ENCODE data around the gene CHST15. TPM values are rescaled to one million over a fixed set of nuclear protein-coding genes. Genes with fewer than 3 reads are reported as not detected.

CHST15 gene
- total RNA-seq, 1 experiment from 2014 or later = not detected

GRCh38 chr10:123965973-123966895, 127.2 kb downstream of the CHST15 start:
- no peak for DNase-seq (ENCODE audit: low spot score)

- no peak for DNase-seq (ENCODE audit: low spot score)
These were observed 128.4 kb downstream of the CHST15 start for GRCh38 chr10:123964953-123965352.

GRCh38 chr10:123962756-123963530, 130.5 kb downstream of the CHST15 start:
- DNase-seq (ENCODE audit: low spot score) = no peak

- DNase-seq (ENCODE audit: low spot score) = no peak
These were observed 135.2 kb downstream of the CHST15 start for GRCh38 chr10:123958241-123958640.

Other genes with a start within 250 kb of the CHST15 start
- not detected in 2 replicates for gene CPXM2, start 201.8 kb downstream of the CHST15 start, total RNA-seq (2014; rRNA removed; shearing (Covaris generic))